Breast epithelium (tissue), 4 donors: Measurements from ENCODE around the gene KASH5. TPM values are rescaled to one million over a fixed set of nuclear protein-coding genes. Genes with fewer than 3 reads are reported as not detected.
A peak's percentile ranks its signal among the peaks of the same experiment; 100 is the strongest.

ENCODE experiments used
- DNase-seq, 2 donors: peaks; one replicate each; pipeline ENCODE4 v3.0.0-alpha.2; 2019; ENCODE audit warnings: low spot score in 2 of 2
- H3K27ac ChIP-seq, 2 donors: fragments of 200-600 bp; sonication (generic) in 1 of 2; one replicate each; pipeline ENCODE4 v1.5.1; 2016 to 2019; ENCODE audit warnings: mild to moderate bottlenecking in 1 of 2
- H3K27me3 ChIP-seq, 2 donors: fragments of 200-600 bp; sonication (generic) in 1 of 2; one replicate each; pipeline versions ENCODE4 v1.5.1 to v1.6.0; 2017 to 2019; ENCODE audit warnings: control low read depth in 1 of 2, mild to moderate bottlenecking in 1 of 2
- H3K36me3 ChIP-seq: fragments of 200-600 bp; one replicate; pipeline ENCODE4 v1.5.1; 2019
- H3K4me1 ChIP-seq, 2 donors: fragments of 200-600 bp; sonication (generic); one replicate each; pipeline ENCODE4 v1.5.1; 2016 to 2019; ENCODE audit warnings: control low read depth in 1 of 2
- H3K4me3 ChIP-seq, 3 donors: fragments of 200-600 bp; sonication (generic); 1 replicate in 2 of 3; 2 replicates in 1 of 3; pipeline ENCODE4 v1.5.1; 2016 to 2019; ENCODE audit warnings: mild to moderate bottlenecking in 3 of 3, moderate library complexity in 2 of 3
- H3K9me3 ChIP-seq, 2 donors: fragments of 200-600 bp; sonication (generic) in 1 of 2; one replicate each; pipeline ENCODE4 v1.5.1; 2016 to 2019; ENCODE audit warnings: control low read depth in 1 of 2
- CTCF ChIP-seq, 3 donors: fragments of 450-650 bp; IDR thresholded peaks; one replicate each; pipeline ENCODE4 v1.5.1; 2016 to 2017; ENCODE audit warnings: antibody characterized with exemption in 3 of 3, mild to moderate bottlenecking in 3 of 3, moderate library complexity in 3 of 3
- POLR2A ChIP-seq: fragments of 450-650 bp; IDR thresholded peaks from one replicate; pipeline ENCODE4 v1.6.1; 2016; ENCODE audit warnings: antibody characterized with exemption, mild to moderate bottlenecking, moderate library complexity
- POLR2AphosphoS5 ChIP-seq, 3 donors: sonication (generic); formaldehyde crosslinking; IDR thresholded peaks; one replicate each; pipeline ENCODE4 v1.6.1; 2017; ENCODE audit warnings: antibody characterized with exemption in 3 of 3
- intact Hi-C: fragments of 100-400 bp; cut with DNase I; formaldehyde crosslinking; loops from one replicate; pipeline ENCODE4 v1.15.1; 2023; ENCODE audit warnings: low total_unique reads
- total RNA-seq, 3 donors: library from RNA; depleted of rRNA; stranded (reverse); fragments of >200 nt; gene quantifications; one replicate each; pipeline ENCODE4 v1.1.0, GENCODE V29; 2016

Gene KASH5
- total RNA-seq, 3 donors from 2014 or later = 1.9 TPM; not detected in 2

GRCh38 chr19:49390929-49391359 lies 2.9 kb downstream of the KASH5 start:
- H3K27ac ChIP-seq = no peak overlapping the region
- no peaks in the 10 kb centered on the region for H3K4me1 ChIP-seq
- no peaks in the 10 kb centered on the region for H3K9me3 ChIP-seq
- no peaks in the 10 kb centered on the region for H3K36me3 ChIP-seq
- no peak overlapping the region for H3K4me3 ChIP-seq
- H3K27me3 ChIP-seq = no peaks in the 10 kb centered on the region
- intact Hi-C loops = no loop called here
- DNase-seq = no peak
- TF ChIP-seq POLR2A (no peak), CTCF (IDR thresholded peaks at IDR 0.05) (no peak), POLR2AphosphoS5 (IDR thresholded peaks at IDR 0.05) (no peak)

DNA sequence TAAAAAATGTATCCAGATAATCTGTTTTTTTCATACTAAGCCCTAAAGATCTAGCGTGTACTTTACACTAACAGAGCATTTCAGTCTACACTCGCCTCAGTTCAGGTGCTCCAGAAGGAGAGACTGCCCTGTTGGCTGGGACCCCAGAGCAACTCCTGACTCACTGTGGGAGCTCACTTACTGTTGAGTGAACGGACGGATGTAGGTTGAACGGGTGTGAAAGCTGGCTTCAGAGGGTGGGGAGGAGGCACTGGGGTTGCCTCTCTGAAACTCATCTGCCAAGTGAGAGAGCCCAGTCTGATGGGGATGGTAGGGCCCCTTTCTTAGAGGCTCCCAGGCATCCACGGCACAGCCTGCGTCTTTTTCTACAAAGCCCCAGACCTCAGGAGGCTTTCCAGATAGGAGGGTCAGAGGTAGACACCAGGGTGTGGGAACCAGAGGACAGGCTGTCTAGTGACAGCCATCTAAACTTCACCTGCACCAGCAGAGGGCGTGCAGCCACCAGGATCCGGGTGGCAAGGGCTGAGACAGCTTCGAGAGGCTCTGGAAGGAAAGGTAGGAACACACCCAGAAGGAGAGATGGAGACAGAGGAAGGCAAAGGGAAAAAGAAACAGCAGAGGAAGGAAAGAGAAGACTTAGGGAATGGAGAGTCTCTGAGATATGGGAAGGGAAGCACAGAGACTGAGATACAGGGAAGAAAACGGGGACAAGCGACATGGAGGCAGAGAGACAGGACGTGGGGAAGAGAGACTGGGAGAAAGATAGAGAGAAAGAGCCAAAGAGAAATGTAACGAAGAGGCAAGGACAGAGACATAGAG lies 3.7 kb downstream of the KASH5 start:
- H3K27me3 ChIP-seq = no peaks in the 10 kb centered on the region
- TF ChIP-seq CTCF (IDR thresholded peaks at IDR 0.05) (peak; percentile 80 to 84 (median 83)), POLR2AphosphoS5 (IDR thresholded peaks at IDR 0.05) (no peak)
- H3K27ac ChIP-seq = no peak overlapping the region
- no peaks in the 10 kb centered on the region for H3K36me3 ChIP-seq
- H3K4me1 ChIP-seq = no peaks in the 10 kb centered on the region
- H3K4me3 ChIP-seq = no peak overlapping the region
- no peaks in the 10 kb centered on the region for H3K9me3 ChIP-seq
- intact Hi-C loops = no loop called here
- peak; percentile 70 to 79 for DNase-seq

GRCh38 chr19:49393881-49394280 lies 5.8 kb downstream of the KASH5 start:
- Histone ChIP-seq H3K27ac (no peak overlapping the region), H3K4me3 (no peak overlapping the region), H3K9me3 (no peaks in the 10 kb centered on the region), H3K4me1 (no peaks in the 10 kb centered on the region), H3K36me3 (no peaks in the 10 kb centered on the region), H3K27me3 (no peaks in the 10 kb centered on the region)
- no peak for DNase-seq
- TF ChIP-seq CTCF (IDR thresholded peaks at IDR 0.05) (no peak), POLR2A (no peak), POLR2AphosphoS5 (IDR thresholded peaks at IDR 0.05) (no peak)
- intact Hi-C loops = no loop called here

DNA sequence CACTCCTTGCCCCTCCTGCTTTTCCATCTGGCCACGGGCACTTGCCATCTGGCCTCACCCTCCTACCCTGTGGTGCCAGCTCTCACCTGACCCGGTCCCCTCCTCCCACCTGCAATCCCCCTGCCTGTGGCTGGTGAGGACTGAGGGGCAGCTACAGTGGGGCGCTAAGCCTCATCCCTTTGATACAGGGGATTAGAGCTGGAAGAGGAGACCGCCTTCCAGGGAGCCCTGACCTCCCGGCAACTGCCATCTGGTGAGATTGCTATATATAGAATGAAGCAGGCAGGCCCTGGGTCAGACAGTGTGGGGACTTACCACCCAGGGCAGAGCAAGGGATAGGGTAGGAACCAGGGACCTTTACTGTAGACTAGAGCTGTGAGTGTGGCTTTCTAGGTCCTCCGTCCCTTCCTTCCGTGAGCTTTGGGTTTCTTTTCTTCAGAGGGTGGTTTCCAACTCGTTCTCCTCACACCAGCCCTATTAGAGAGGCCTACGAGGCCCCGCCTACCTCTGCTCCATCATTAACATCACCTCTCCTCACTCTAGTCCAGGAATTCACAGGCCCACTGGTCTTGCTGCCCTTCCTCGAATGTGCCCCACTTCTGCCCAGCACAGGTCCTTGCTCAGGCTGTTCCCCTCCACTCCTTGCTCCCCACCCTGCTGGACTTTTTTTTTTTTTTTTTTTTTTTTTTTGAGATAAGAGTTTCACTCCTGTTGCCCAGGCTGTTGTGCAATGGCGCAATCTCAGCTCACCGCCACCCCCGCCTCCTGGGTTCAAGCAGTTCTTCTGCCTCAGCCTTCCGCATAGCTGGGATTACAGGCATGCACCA lies 7.7 kb downstream of the KASH5 start:
- intact Hi-C loops = no loop called here

More for the DNA sequence above, 7.7 kb downstream of the KASH5 start:
- no peaks in the 10 kb centered on the region for H3K4me1 ChIP-seq
- no peaks in the 10 kb centered on the region for H3K9me3 ChIP-seq
- no peak overlapping the region for H3K4me3 ChIP-seq
- TF ChIP-seq POLR2A (no peak), POLR2AphosphoS5 (IDR thresholded peaks at IDR 0.05) (no peak), CTCF (IDR thresholded peaks at IDR 0.05) (no peak)
- no peak overlapping the region for H3K27ac ChIP-seq
- no peaks in the 10 kb centered on the region for H3K36me3 ChIP-seq
- H3K27me3 ChIP-seq = no peaks in the 10 kb centered on the region
- no peak for DNase-seq
